Endodermal cell (in vitro differentiated cells): Measurements from ENCODE around the gene SPO11. TPM values are rescaled to one million over a fixed set of nuclear protein-coding genes. Genes with fewer than 3 reads are reported as not detected.

Source experiments
- DNase-seq: peaks from one replicate; pipeline ENCODE4 v3.0.0-alpha.2; 2017
- H3K27ac ChIP-seq: 2 replicates; pipeline ENCODE4 v1.5.1; 2013; ENCODE audit warnings: mild to moderate bottlenecking, low read depth, low read length, moderate library complexity
- H3K27me3 ChIP-seq: 2 replicates; pipeline ENCODE4 v1.6.1; 2013; ENCODE audit warnings: mild to moderate bottlenecking, low read length, moderate library complexity; ENCODE audit not compliant: insufficient read depth, control insufficient read depth, poor library complexity, severe bottlenecking
- H3K36me3 ChIP-seq: 2 replicates; pipeline ENCODE4 v1.7.0; 2013; ENCODE audit warnings: mild to moderate bottlenecking, low read length, moderate library complexity; ENCODE audit not compliant: control insufficient read depth, insufficient read depth
- H3K4me1 ChIP-seq: one replicate; pipeline ENCODE4 v1.7.0; 2013; ENCODE audit warnings: low read length; ENCODE audit not compliant: control insufficient read depth, insufficient read depth
- H3K4me3 ChIP-seq: 2 replicates; pipeline ENCODE4 v1.5.1; 2013; ENCODE audit warnings: mild to moderate bottlenecking, low read length, moderate library complexity
- H3K9ac ChIP-seq: 2 replicates; pipeline ENCODE4 v1.6.1; 2013; ENCODE audit warnings: mild to moderate bottlenecking, low read length, moderate library complexity; ENCODE audit not compliant: poor library complexity, severe bottlenecking; ENCODE audit errors: extremely low read depth
- H3K9me3 ChIP-seq: 2 replicates; pipeline ENCODE4 v1.6.1; 2013; ENCODE audit warnings: mild to moderate bottlenecking, low read length, moderate library complexity; ENCODE audit not compliant: control insufficient read depth
- H3K27ac Mint-ChIP-seq: 2 replicates; pipeline ENCODE4 v1.8.0; 2020; ENCODE audit warnings: mixed read lengths
- H3K27me3 Mint-ChIP-seq: 2 replicates; pipeline ENCODE4 v1.8.0; 2021; ENCODE audit warnings: mild to moderate bottlenecking, mixed read lengths; ENCODE audit not compliant: insufficient read depth
- H3K36me3 Mint-ChIP-seq: 2 replicates; pipeline ENCODE4 v1.8.0; 2020; ENCODE audit warnings: low read depth, mixed read lengths
- H3K4me1 Mint-ChIP-seq: 2 replicates; pipeline ENCODE4 v1.8.0; 2020; ENCODE audit warnings: mixed read lengths
- H3K4me3 Mint-ChIP-seq: 2 replicates; pipeline ENCODE4 v1.8.0; 2020; ENCODE audit warnings: mild to moderate bottlenecking, moderate library complexity, mixed read lengths
- H3K9me3 Mint-ChIP-seq: 2 replicates; pipeline ENCODE4 v1.8.0; 2020; ENCODE audit warnings: mild to moderate bottlenecking, mixed read lengths
- CTCF ChIP-seq: fragments of 200-600 bp; sonication (generic); conservative IDR thresholded peaks from 2 replicates; pipeline ENCODE4 v1.5.0; 2021; ENCODE audit warnings: antibody characterized with exemption, mild to moderate bottlenecking
- WGBS, 2 experiments: methylation state at CpG; one replicate each; pipeline versions ENCODE4 v1.1.5 to v1.1.7; 2013; ENCODE audit warnings: missing lambda C conversion rate in 2 of 2, mixed read lengths in 1 of 2; ENCODE audit not compliant: insufficient coverage in 1 of 2, insufficient read length in 1 of 2; 5-methylcytosine and 5-hydroxymethylcytosine counted together
- total RNA-seq, 2 donors: library from RNA; stranded (reverse); fragmentation: NEBNext Ultra II Directional in 1 of 2; extraction: Animal tissue kit (Norgen Biotek cat#: 25700) in 1 of 2; gene quantifications; 2 replicates in 1 of 2; 3 replicates in 1 of 2; pipeline ENCODE4 v1.2.1, GENCODE V29; 2021

Gene SPO11
- total RNA-seq, 2 donors from 2014 or later: not detected

GRCh38 chr20:57312138-57312537 is 17.5 kb upstream of the SPO11 start:
- DNase-seq: no peak

DNA sequence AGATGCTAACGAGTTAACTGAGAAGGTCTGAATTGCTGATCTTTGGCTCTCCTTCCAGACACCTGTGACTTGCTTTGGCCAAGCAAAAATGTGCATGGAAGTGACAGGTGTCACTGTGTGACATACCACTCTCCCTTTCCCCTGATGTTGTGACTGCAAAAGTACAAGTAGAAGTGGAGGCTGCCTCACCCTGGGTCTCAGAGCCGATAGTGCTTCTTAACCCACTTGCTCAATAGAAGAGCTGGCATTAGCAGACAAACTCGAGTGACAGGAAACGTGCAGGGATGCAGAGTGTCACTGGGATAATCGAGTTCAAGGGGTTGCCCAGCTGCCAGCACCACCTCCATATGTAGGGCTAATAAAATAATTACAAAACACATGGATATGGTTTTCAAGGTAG is 16.4 kb upstream of the SPO11 start:
- Histone ChIP-seq H3K36me3 (no peaks in the 10 kb centered on the region), H3K27ac (no peak overlapping the region), H3K4me3 (no peak overlapping the region), H3K27me3 (peaks cover 19% of the 10 kb centered on the region), H3K4me1 (no peaks in the 10 kb centered on the region), H3K9me3 (no peaks in the 10 kb centered on the region), H3K9ac (no peak overlapping the region)
- Mint-ChIP-seq H3K27ac (no peak overlapping the region), H3K4me1 (peaks cover 5% of the 10 kb centered on the region), H3K36me3 (no peaks in the 10 kb centered on the region), H3K4me3 (no peak overlapping the region), H3K27me3 (peaks cover 13% of the 10 kb centered on the region), H3K9me3 (no peaks in the 10 kb centered on the region)
- WGBS, 2 experiments: 80 to 90% methylated on average over 1 to 4 of the region's 5 CpGs
- no peak for TF ChIP-seq CTCF
- no peak for DNase-seq

More at GRCh38 chr20:57312138-57312537, 17.5 kb upstream of the SPO11 start:
- no peak for TF ChIP-seq CTCF
- Histone ChIP-seq H3K9me3 (no peaks in the 10 kb centered on the region), H3K27me3 (peaks cover 19% of the 10 kb centered on the region), H3K36me3 (no peaks in the 10 kb centered on the region), H3K4me3 (no peak overlapping the region), H3K4me1 (no peaks in the 10 kb centered on the region), H3K9ac (no peak overlapping the region), H3K27ac (no peak overlapping the region)
- Mint-ChIP-seq H3K36me3 (no peaks in the 10 kb centered on the region), H3K4me1 (no peaks in the 10 kb centered on the region), H3K4me3 (no peak overlapping the region), H3K9me3 (no peaks in the 10 kb centered on the region), H3K27ac (no peak overlapping the region), H3K27me3 (peaks cover 9% of the 10 kb centered on the region)
- WGBS, 2 experiments: 93 to 94% methylated on average over 6 of the region's 6 CpGs

- H3K9ac ChIP-seq: no peak overlapping the region
- Mint-ChIP-seq H3K4me3 (no peak overlapping the region), H3K9me3 (no peaks in the 10 kb centered on the region), H3K27ac (no peak overlapping the region), H3K27me3 (peaks cover 12% of the 10 kb centered on the region), H3K36me3 (no peaks in the 10 kb centered on the region), H3K4me1 (peaks cover 7% of the 10 kb centered on the region)
- peaks cover 19% of the 10 kb centered on the region for H3K27me3 ChIP-seq
- no peak for TF ChIP-seq CTCF
- DNase-seq: no peak
- H3K36me3 ChIP-seq: no peaks in the 10 kb centered on the region
- no peak overlapping the region for H3K4me3 ChIP-seq
- H3K4me1 ChIP-seq: no peaks in the 10 kb centered on the region
- no peak overlapping the region for H3K27ac ChIP-seq
- no peaks in the 10 kb centered on the region for H3K9me3 ChIP-seq
- WGBS, 2 experiments: 90 to 94% methylated on average over 5 of the region's 5 CpGs
Observed at GRCh38 chr20:57313951-57314350, 15.7 kb upstream of the SPO11 start.
